K562 (cell line): ENCODE results near the gene PPM1F. TPM values are rescaled to one million over a fixed set of nuclear protein-coding genes. Genes with fewer than 3 reads are reported as not detected.

Experiments
- ATAC-seq: fragments of 200-7000 bp; cut with Tn5 transposase; 3 replicates; pipeline ENCODE4 v1.9.1; 2020; ENCODE audit warnings: moderate library complexity
- BruUV-seq: library from RNA; stranded (reverse); fragments of 400-500 nt; replicated peaks from 2 replicates; lab custom pipeline; 2021; lab: Mats Ljungman, UMichigan
- CTCF ChIA-PET: fragments of 300-600 bp; formaldehyde crosslinking; extraction: SDS; loops from one replicate; lab custom pipeline; 2021; ENCODE audit warnings: low intra/inter-chr PET ratio; lab: Yijun Ruan, JAX
- POLR2A ChIA-PET: fragments of 300-600, 350-650 bp; sonication (Branson Sonifier 250); formaldehyde crosslinking; extraction: SDS; loops from one replicate; lab custom pipeline; 2021; ENCODE audit warnings: antibody characterized with exemption, inconsistent platforms; lab: Yijun Ruan, JAX
- DNase-seq, 4 experiments: peaks; one replicate each; pipeline versions ENCODE4 v3.0.0 to v3.0.0-alpha.2; 2011 to 2018; ENCODE audit warnings: low spot score in 3 of 4, mixed read lengths in 3 of 4; ENCODE audit errors: extremely low read depth in 1 of 4
- FAIRE-seq: peaks from 2 replicates; lab custom pipeline; 2011; peaks lifted over from hg19 to GRCh38; lab: Jason Lieb, UNC
- H2AFZ ChIP-seq: 2 replicates; pipeline ENCODE4 v1.6.0; 2011; ENCODE audit warnings: low read depth, low read length, control low read depth, inconsistent platforms
- H3K27ac ChIP-seq: fragments of 200-600 bp; 3 replicates; pipeline ENCODE4 v1.8.0; 2011; ENCODE audit warnings: low read depth, mild to moderate bottlenecking, control low read depth, inconsistent platforms, low read length, moderate library complexity, mixed read lengths; ENCODE audit errors: extremely low read depth
- H3K27me3 ChIP-seq, 2 experiments: fragments of 300-600 bp in 1 of 2; 2 replicates in 1 of 2; 3 replicates in 1 of 2; pipeline versions ENCODE4 v1.6.0 to v1.8.0; 2011; ENCODE audit warnings: inconsistent platforms in 2 of 2, low read length in 2 of 2, mild to moderate bottlenecking in 1 of 2, mixed read lengths in 1 of 2, moderate library complexity in 1 of 2; ENCODE audit not compliant: control insufficient read depth in 2 of 2, insufficient read depth in 2 of 2
- H3K36me3 ChIP-seq: fragments of 300-600 bp; 3 replicates; pipeline ENCODE4 v1.8.0; 2011; ENCODE audit warnings: mild to moderate bottlenecking, low read length, inconsistent platforms; ENCODE audit not compliant: control insufficient read depth, insufficient read depth
- H3K4me1 ChIP-seq, 2 experiments: fragments of 200-600 bp in 1 of 2; replicated peaks in 1 of 2; 2 replicates in 1 of 2; 3 replicates in 1 of 2; pipeline versions ENCODE4 v1.5.1 to v1.8.0; 2011; ENCODE audit warnings: inconsistent platforms in 2 of 2, low read length in 2 of 2, mild to moderate bottlenecking in 1 of 2, mixed read lengths in 1 of 2, moderate library complexity in 1 of 2; ENCODE audit not compliant: control insufficient read depth in 2 of 2, insufficient read depth in 2 of 2
- H3K4me2 ChIP-seq: 2 replicates; pipeline ENCODE4 v1.6.1; 2011; ENCODE audit warnings: low read length, control low read depth, inconsistent platforms, mixed read lengths; ENCODE audit not compliant: insufficient read depth
- H3K4me3 ChIP-seq: fragments of 200-600 bp; sonication (generic), shearing (Covaris generic); 2 replicates; pipeline ENCODE4 v1.5.1; 2016; ENCODE audit warnings: control low read depth, inconsistent platforms
- H3K79me2 ChIP-seq: fragments of 200-600 bp; 3 replicates; pipeline ENCODE4 v1.8.0; 2011; ENCODE audit warnings: low read length, inconsistent platforms; ENCODE audit not compliant: control insufficient read depth, insufficient read depth
- H3K9ac ChIP-seq, 2 experiments: 2 replicates each; pipeline versions ENCODE4 v1.6.0 to v1.6.1; 2011; ENCODE audit warnings: low read depth in 2 of 2, low read length in 2 of 2, control low read depth in 1 of 2, inconsistent platforms in 1 of 2, mild to moderate bottlenecking in 1 of 2, mixed read lengths in 1 of 2; ENCODE audit not compliant: insufficient read depth in 1 of 2
- H3K9me1 ChIP-seq: one replicate; pipeline ENCODE4 v1.6.0; 2011; ENCODE audit warnings: inconsistent platforms, mild to moderate bottlenecking, low read length, moderate library complexity; ENCODE audit not compliant: control insufficient read depth, insufficient read depth
- H3K9me3 ChIP-seq: replicated peaks from 2 replicates; pipeline ENCODE4 v1.5.1; 2011; ENCODE audit warnings: low read depth, low read length, inconsistent platforms; ENCODE audit not compliant: control insufficient read depth, insufficient read depth
- H4K20me1 ChIP-seq: replicated peaks from 2 replicates; pipeline ENCODE4 v1.6.1; 2011; ENCODE audit warnings: low read length, inconsistent platforms, mixed read lengths; ENCODE audit not compliant: control insufficient read depth, insufficient read depth
- FOXA3 ChIP-seq, 2 experiments: fragments of 450-650 bp in 1 of 2; sonication (generic) in 1 of 2; formaldehyde crosslinking; IDR thresholded peaks in 1 of 2; conservative IDR thresholded peaks in 1 of 2; 2 replicates each; pipeline versions ENCODE4 v1.4.0 to v1.8.0; 2020 to 2022; ENCODE audit warnings: mild to moderate bottlenecking in 2 of 2, missing genetic modification reagents in 1 of 2
- MAFK ChIP-seq: IDR thresholded peaks from 2 replicates; pipeline ENCODE4 v1.6.1; 2011; ENCODE audit warnings: low read length, improper control_type of control experiment
- RBM25 ChIP-seq: fragments of 200-400 bp; formaldehyde crosslinking; IDR thresholded peaks from 2 replicates; pipeline ENCODE4 v1.6.1; 2018; ENCODE audit warnings: low read length, low read depth, moderate library complexity; ENCODE audit not compliant: severe bottlenecking
- RBM34 ChIP-seq: fragments of 200-400 bp; formaldehyde crosslinking; IDR thresholded peaks from 2 replicates; pipeline ENCODE4 v1.6.1; 2018; ENCODE audit warnings: low read length, borderline replicate concordance; ENCODE audit not compliant: insufficient read depth
- TCF3 ChIP-seq: sonication (generic); formaldehyde crosslinking; IDR thresholded peaks from 2 replicates; pipeline ENCODE4 v1.4.0; 2020; ENCODE audit warnings: mild to moderate bottlenecking, missing genetic modification reagents
- TEAD4 ChIP-seq, 2 experiments: sonication (generic) in 1 of 2; formaldehyde crosslinking in 1 of 2; IDR thresholded peaks; 2 replicates each; pipeline versions ENCODE4 v1.6.1 to v1.8.0; 2012 to 2022; ENCODE audit warnings: borderline replicate concordance in 1 of 2, inconsistent platforms in 1 of 2, low read length in 1 of 2, mild to moderate bottlenecking in 1 of 2, missing genetic modification reagents in 1 of 2
- ZBTB7A ChIP-seq: IDR thresholded peaks from 2 replicates; pipeline ENCODE4 v1.6.1; 2011; ENCODE audit warnings: low read depth, mild to moderate bottlenecking, low read length, moderate library complexity, borderline replicate concordance; ENCODE audit not compliant: control insufficient read depth
- ZNF717 ChIP-seq: fragments of 250-450 bp; sonication (Bioruptor Pico); IDR thresholded peaks from 2 replicates; pipeline ENCODE4 v1.5.0; 2021
- WGBS: fragments of 100-300 bp; shearing (Covaris generic); methylation state at CpG from one replicate; pipeline ENCODE4 v1.1.6; 2016; ENCODE audit warnings: low coverage, mixed read lengths; ENCODE audit not compliant: insufficient coverage; ENCODE audit errors: missing lambda C conversion rate; 5-methylcytosine and 5-hydroxymethylcytosine counted together
- in situ Hi-C: fragments of 300-500 bp; cut with MboI; formaldehyde crosslinking; loops from 4 replicates; pipeline ENCODE4 v1.15.0; 2018; ENCODE audit warnings: inconsistent platforms, mixed read lengths
- intact Hi-C: fragments of 100-400 bp; cut with micrococcal nuclease; formaldehyde crosslinking; loops from 2 replicates; pipeline ENCODE4 v1.14.2; 2022
- polyA plus RNA-seq, 8 experiments: library from polyadenylated mRNA; depleted of rRNA in 4 of 8; stranded (reverse) in 5 of 8; unstranded in 3 of 8; fragments of >200 nt; fragmentation: Nextera tagmentation in 2 of 8; fragmentation: Illumina TruSeq in 1 of 8; extraction: Ambion mirVana in 2 of 8; extraction: Trizol in 1 of 8; gene quantifications; 2 replicates each; pipeline versions ENCODE4 v1.2.1 to v1.2.3, GENCODE V29; 2011 to 2014; ENCODE audit warnings: inconsistent platforms in 1 of 8, missing spikeins in 1 of 8
- total RNA-seq, 7 experiments: library from RNA; depleted of rRNA in 6 of 7; stranded (reverse); fragments of >200 nt in 6 of 7; fragmentation: Illumina TruSeq in 2 of 7; extraction: Trizol in 2 of 7; gene quantifications; 2 replicates each; pipeline versions ENCODE4 v1.2.1 to v1.2.3, GENCODE V29; 2011 to 2021; ENCODE audit warnings: low replicate concordance in 1 of 7
- TF ChIP-seq, protein P1 (sequence below): sonication (generic); formaldehyde crosslinking; IDR thresholded peaks from 2 replicates; pipeline ENCODE4 v1.8.0; 2022; ENCODE audit warnings: missing genetic modification reagents, mild to moderate bottlenecking, borderline replicate concordance
- TF ChIP-seq, protein P2 (sequence below): fragments of 250-450 bp; sonication (Bioruptor Pico); IDR thresholded peaks from 2 replicates; pipeline ENCODE4 v1.5.0; 2021; ENCODE audit warnings: mild to moderate bottlenecking, borderline replicate concordance
- TF ChIP-seq, protein P3 (sequence below): sonication (generic); formaldehyde crosslinking; IDR thresholded peaks from 2 replicates; pipeline ENCODE4 v1.9.0; 2022; ENCODE audit warnings: mild to moderate bottlenecking, missing genetic modification reagents

The PPM1F gene
- total and polyA plus RNA-seq, 9 of the 15 experiments (the other 6 are each of a cell fraction or from before 2014, with no cell fraction given) = 2.1 to 159 (median 64.0) TPM

DNA sequence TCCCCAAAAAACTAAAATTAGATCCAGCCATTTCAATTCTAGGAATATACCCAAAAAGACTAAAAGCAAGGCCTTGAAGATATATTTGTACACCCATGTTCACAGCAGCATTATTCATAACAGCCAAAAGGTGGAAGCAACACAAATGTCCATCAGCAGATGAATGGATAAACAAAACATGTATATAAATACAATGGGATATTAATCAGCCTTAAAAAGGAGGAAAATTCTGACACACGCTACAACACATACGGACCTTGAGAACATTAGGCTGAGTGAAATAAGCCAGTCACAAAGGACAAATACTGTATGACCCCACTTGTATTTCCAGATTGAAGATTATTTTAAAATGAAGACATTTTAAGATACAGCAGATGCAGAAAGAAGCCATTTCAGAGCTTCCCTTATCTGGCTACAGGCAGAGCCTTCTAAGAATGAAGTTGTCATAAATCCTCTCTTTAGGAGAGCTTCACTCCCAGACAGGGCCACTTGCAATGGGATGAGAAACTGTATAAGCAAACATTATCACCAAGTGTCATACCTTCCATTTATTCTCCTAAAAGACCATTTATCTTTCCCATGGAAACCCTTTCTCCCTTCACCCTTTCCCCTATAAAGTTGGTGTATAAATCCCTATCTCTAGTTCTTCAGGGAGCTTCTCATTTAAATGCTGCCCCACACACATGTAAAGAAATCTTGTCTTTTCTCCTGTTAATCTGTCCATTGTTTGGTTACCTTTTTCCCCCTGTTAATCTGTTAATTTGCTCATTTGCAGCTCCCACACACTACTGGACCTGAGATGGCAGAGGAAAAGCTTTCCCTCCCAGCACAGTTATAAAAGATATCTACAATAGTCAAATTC is 49.2 kb upstream of the PPM1F start (continued):
- peak; percentile 95 for TF ChIP-seq TCF3 (CRISPR knock-in tag)

DNA sequence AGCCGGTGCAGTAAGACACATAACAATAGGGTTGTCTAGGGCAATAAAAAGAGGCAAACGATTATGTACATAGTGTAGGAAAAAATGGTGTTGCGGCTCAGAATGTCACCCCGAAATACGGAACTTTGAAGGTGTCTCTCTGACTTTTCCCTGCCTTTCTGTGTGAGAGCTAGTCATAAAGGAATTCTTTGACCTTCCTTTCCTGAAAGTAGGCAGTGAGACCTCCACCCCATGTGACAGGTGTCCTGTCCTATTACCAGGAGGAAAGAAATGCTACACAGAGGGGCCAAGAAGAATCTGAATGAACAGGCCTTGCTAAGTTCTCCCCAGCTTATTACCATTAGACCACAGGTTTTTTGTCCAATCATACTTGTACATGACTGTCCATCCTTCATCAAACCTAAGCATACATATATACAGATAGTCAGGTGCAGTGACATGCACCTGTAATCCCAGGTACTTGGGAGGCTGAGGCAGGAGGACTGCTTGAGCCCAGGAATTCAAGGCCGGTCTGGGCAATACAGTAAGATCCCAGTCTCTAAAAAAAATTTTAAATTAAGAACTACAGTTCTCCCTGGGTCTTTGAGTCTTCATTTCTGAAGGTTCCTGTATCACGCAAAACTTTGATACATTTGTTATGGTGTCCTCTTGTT is 46.1 kb upstream of the PPM1F start:
- intact Hi-C loops (no loop called here), in situ Hi-C loops (no loop called here)
- no peaks in the 10 kb centered on the region for H3K9me3 ChIP-seq
- H3K36me3 ChIP-seq = no peaks in the 10 kb centered on the region
- no peaks in the 10 kb centered on the region for H3K79me2 ChIP-seq
- FAIRE-seq (no peak), ATAC-seq (no peak), DNase-seq (no peak)
- no peak overlapping the region for H3K9ac ChIP-seq
- ChIA-PET POLR2A (interaction anchor here (0.6 to 7.2 kb wide), 23 partner anchors 7 to 218 kb away, joined by 3 to 55 read pairs (median 3); partner anchors contain the start of genes PPM1F and TOP3B), CTCF (interaction anchor here (0.7 kb wide), 1 partner anchor 673 kb away, joined by 3 read pairs; no protein-coding TSS in a partner anchor)
- H3K4me3 ChIP-seq = no peak overlapping the region
- no peaks in the 10 kb centered on the region for H4K20me1 ChIP-seq
- WGBS = 55% methylated on average over 7 of the region's 7 CpGs
- H3K27me3 ChIP-seq = no peaks in the 10 kb centered on the region
- H2AFZ ChIP-seq = peak overlapping the region; percentile 46
- peaks cover 11 to 29% of the 10 kb centered on the region in 2 experiments for H3K4me1 ChIP-seq
- no peak overlapping the region for H3K4me2 ChIP-seq
- no peak overlapping the region for H3K27ac ChIP-seq
- no peaks in the 10 kb centered on the region for H3K9me1 ChIP-seq
- BruUV-seq = no TSS peak
- no peak for TF ChIP-seq MAFK
- TF ChIP-seq ZNF717 = no peak
- TF ChIP-seq, protein P1, sequence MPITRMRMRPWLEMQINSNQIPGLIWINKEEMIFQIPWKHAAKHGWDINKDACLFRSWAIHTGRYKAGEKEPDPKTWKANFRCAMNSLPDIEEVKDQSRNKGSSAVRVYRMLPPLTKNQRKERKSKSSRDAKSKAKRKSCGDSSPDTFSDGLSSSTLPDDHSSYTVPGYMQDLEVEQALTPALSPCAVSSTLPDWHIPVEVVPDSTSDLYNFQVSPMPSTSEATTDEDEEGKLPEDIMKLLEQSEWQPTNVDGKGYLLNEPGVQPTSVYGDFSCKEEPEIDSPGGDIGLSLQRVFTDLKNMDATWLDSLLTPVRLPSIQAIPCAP (CRISPR knock-in tag) = no peak
- no peak for TF ChIP-seq ZBTB7A
- 0 out of 2 replicates have a peak, but pooled peaks have one; percentile 48 for TF ChIP-seq RBM34
- TF ChIP-seq, protein P2, sequence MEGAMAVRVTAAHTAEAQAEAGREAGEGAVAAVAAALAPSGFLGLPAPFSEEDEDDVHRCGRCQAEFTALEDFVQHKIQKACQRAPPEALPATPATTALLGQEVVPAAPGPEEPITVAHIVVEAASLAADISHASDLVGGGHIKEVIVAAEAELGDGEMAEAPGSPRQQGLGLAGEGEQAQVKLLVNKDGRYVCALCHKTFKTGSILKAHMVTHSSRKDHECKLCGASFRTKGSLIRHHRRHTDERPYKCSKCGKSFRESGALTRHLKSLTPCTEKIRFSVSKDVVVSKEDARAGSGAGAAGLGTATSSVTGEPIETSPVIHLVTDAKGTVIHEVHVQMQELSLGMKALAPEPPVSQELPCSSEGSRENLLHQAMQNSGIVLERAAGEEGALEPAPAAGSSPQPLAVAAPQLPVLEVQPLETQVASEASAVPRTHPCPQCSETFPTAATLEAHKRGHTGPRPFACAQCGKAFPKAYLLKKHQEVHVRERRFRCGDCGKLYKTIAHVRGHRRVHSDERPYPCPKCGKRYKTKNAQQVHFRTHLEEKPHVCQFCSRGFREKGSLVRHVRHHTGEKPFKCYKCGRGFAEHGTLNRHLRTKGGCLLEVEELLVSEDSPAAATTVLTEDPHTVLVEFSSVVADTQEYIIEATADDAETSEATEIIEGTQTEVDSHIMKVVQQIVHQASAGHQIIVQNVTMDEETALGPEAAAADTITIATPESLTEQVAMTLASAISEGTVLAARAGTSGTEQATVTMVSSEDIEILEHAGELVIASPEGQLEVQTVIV (CRISPR knock-in tag) = no peak
- peak in 1 of 2 experiments; percentile 75; a peak in 2 of 4 replicates for TF ChIP-seq FOXA3 (CRISPR knock-in tag; conservative IDR thresholded peaks at IDR 0.05 in 1 of 2, IDR thresholded peaks at IDR 0.05 in 1 of 2)
- TF ChIP-seq, protein P3, sequence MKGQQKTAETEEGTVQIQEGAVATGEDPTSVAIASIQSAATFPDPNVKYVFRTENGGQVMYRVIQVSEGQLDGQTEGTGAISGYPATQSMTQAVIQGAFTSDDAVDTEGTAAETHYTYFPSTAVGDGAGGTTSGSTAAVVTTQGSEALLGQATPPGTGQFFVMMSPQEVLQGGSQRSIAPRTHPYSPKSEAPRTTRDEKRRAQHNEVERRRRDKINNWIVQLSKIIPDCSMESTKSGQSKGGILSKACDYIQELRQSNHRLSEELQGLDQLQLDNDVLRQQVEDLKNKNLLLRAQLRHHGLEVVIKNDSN (CRISPR knock-in tag) = 0 out of 2 replicates have a peak, but pooled peaks have one; percentile 39
- peak; percentile 38 for TF ChIP-seq RBM25
- no peak for TF ChIP-seq TEAD4 (IDR thresholded peaks at IDR 0.05; ENCODE audit: low read length)
- TF ChIP-seq TEAD4 (CRISPR knock-in tag; IDR thresholded peaks at IDR 0.05; ENCODE audit: borderline replicate concordance) = peak; percentile 67; the same call in 1 of the 2 replicates
